HepG2 (cell line): ENCODE measurements around the gene CNOT10. TPM values are rescaled to one million over a fixed set of nuclear protein-coding genes. Genes with fewer than 3 reads are reported as not detected.

Experiments
- ATAC-seq: fragments of 200-7000 bp; cut with Tn5 transposase; 3 replicates; pipeline ENCODE4 v1.9.1; 2020; ENCODE audit warnings: mild to moderate bottlenecking, moderate library complexity
- BruUV-seq: library from RNA; stranded (reverse); fragments of 400-500 nt; replicated peaks from 2 replicates; lab custom pipeline; 2021; lab: Mats Ljungman, UMichigan
- CTCF ChIA-PET: fragments of 300-600 bp; formaldehyde crosslinking; extraction: SDS; loops from one replicate; lab custom pipeline; 2021; ENCODE audit warnings: low total read pairs, inconsistent platforms, low intra/inter-chr PET ratio; lab: Yijun Ruan, JAX
- POLR2A ChIA-PET: fragments of 350-600 bp; sonication (Branson Sonifier 250); formaldehyde crosslinking; loops from one replicate; lab custom pipeline; 2020; ENCODE audit warnings: antibody characterized with exemption, inconsistent platforms; lab: Yijun Ruan, JAX
- DNase-seq: peaks from one replicate; pipeline ENCODE4 v3.0.0-alpha.2; 2015; ENCODE audit warnings: low spot score
- FAIRE-seq: peaks from 3 replicates; lab custom pipeline; 2011; peaks lifted over from hg19 to GRCh38; lab: Jason Lieb, UNC
- H2AFZ ChIP-seq: one replicate; pipeline ENCODE4 v1.6.1; 2011; ENCODE audit warnings: low read length, inconsistent platforms
- H3K27ac ChIP-seq: fragments of 300-600 bp; 3 replicates; pipeline ENCODE4 v1.8.0; 2011; ENCODE audit warnings: mixed run types, mild to moderate bottlenecking, mixed read lengths, low read length, inconsistent platforms; ENCODE audit not compliant: insufficient read depth; ENCODE audit errors: extremely low read length
- H3K27me3 ChIP-seq, 2 experiments: fragments of 200-600 bp in 1 of 2; 2 replicates in 1 of 2; 3 replicates in 1 of 2; pipeline versions ENCODE4 v1.6.0 to v1.8.0; 2011; ENCODE audit warnings: low read length in 2 of 2, mild to moderate bottlenecking in 2 of 2, moderate library complexity in 2 of 2, inconsistent platforms in 1 of 2; ENCODE audit not compliant: insufficient read depth in 2 of 2, control insufficient read depth in 1 of 2
- H3K36me3 ChIP-seq, 2 experiments: fragments of 200-600 bp in 1 of 2; replicated peaks in 1 of 2; 2 replicates in 1 of 2; 3 replicates in 1 of 2; pipeline versions ENCODE4 v1.5.1 to v1.8.0; 2011; ENCODE audit warnings: low read length in 2 of 2, inconsistent platforms in 1 of 2; ENCODE audit not compliant: insufficient read depth in 2 of 2, control insufficient read depth in 1 of 2
- H3K4me1 ChIP-seq: 2 replicates; pipeline ENCODE4 v1.5.1; 2012; ENCODE audit warnings: low read length, inconsistent platforms; ENCODE audit not compliant: insufficient read depth
- H3K4me2 ChIP-seq: 2 replicates; pipeline ENCODE4 v1.6.0; 2011; ENCODE audit warnings: low read depth, low read length, inconsistent platforms
- H3K4me3 ChIP-seq, 3 experiments: fragments of 200-600 bp in 1 of 3; sonication (generic), shearing (Covaris generic) in 1 of 3; replicated peaks in 1 of 3; 2 replicates each; pipeline ENCODE4 v1.5.1; 2011 to 2016; ENCODE audit warnings: low read length in 3 of 3, inconsistent platforms in 2 of 3, low read depth in 2 of 3, mild to moderate bottlenecking in 2 of 3, control low read depth in 1 of 3, mixed read lengths in 1 of 3; ENCODE audit not compliant: insufficient read depth in 1 of 3
- H3K79me2 ChIP-seq: one replicate; pipeline ENCODE4 v1.6.1; 2011; ENCODE audit warnings: low read length, inconsistent platforms; ENCODE audit not compliant: insufficient read depth
- H3K9ac ChIP-seq: 2 replicates; pipeline ENCODE4 v1.6.0; 2011; ENCODE audit warnings: mild to moderate bottlenecking, low read depth, low read length, inconsistent platforms; ENCODE audit not compliant: insufficient read depth
- H3K9me3 ChIP-seq: 2 replicates; pipeline ENCODE4 v1.5.1; 2012; ENCODE audit warnings: mild to moderate bottlenecking, low read length
- H4K20me1 ChIP-seq: 2 replicates; pipeline ENCODE4 v1.6.0; 2011; ENCODE audit warnings: inconsistent platforms, mild to moderate bottlenecking, low read length, moderate library complexity; ENCODE audit not compliant: insufficient read depth
- FUBP1 ChIP-seq: sonication (generic); formaldehyde crosslinking; IDR thresholded peaks from 2 replicates; pipeline ENCODE4 v1.5.1; 2020; ENCODE audit warnings: missing genetic modification reagents, mild to moderate bottlenecking, borderline replicate concordance
- ZNF121 ChIP-seq: sonication (generic); formaldehyde crosslinking; IDR thresholded peaks from 2 replicates; pipeline ENCODE4 v1.5.0; 2020; ENCODE audit warnings: mild to moderate bottlenecking, missing genetic modification reagents
- WGBS: methylation state at CpG from one replicate; pipeline ENCODE4 v1.1.6; 2017; ENCODE audit warnings: low lambda C conversion rate; 5-methylcytosine and 5-hydroxymethylcytosine counted together
- in situ Hi-C: cut with HindIII; loops from 2 replicates; pipeline ENCODE4 v1.10.0; 2017; ENCODE audit warnings: low pct_unique_long_range_greater_than_20kb; ENCODE audit not compliant: extremely low pct_ligation_motif_present
- intact Hi-C: fragments of 100-400 bp; cut with micrococcal nuclease; formaldehyde crosslinking; loops from one replicate; pipeline ENCODE4 v1.10.0; 2022; ENCODE audit not compliant: unreplicated experiment
- polyA plus RNA-seq, 8 experiments: library from polyadenylated mRNA; depleted of rRNA in 3 of 8; stranded (reverse) in 7 of 8; unstranded in 1 of 8; fragments of >200 nt; fragmentation: Illumina TruSeq in 4 of 8; extraction: Trizol in 4 of 8; gene quantifications; 2 replicates each; pipeline versions ENCODE4 v1.2.1 to v1.2.3, GENCODE V29; 2011 to 2016; ENCODE audit warnings: low read depth in 4 of 8, missing spikeins in 1 of 8, mixed read lengths in 1 of 8; ENCODE audit not compliant: insufficient read depth in 1 of 8
- total RNA-seq, 5 experiments: library from RNA; depleted of rRNA; stranded (reverse); fragments of >200 nt; fragmentation: Illumina TruSeq; extraction: Trizol; gene quantifications; 2 replicates each; pipeline ENCODE4 v1.2.3, GENCODE V29; 2016; ENCODE audit warnings: low read depth in 1 of 5
- TF ChIP-seq, protein P1 (sequence below): sonication (generic); formaldehyde crosslinking; IDR thresholded peaks from 2 replicates; pipeline ENCODE4 v1.8.1; 2023; ENCODE audit warnings: mild to moderate bottlenecking, moderate library complexity, missing genetic modification reagents
- TF ChIP-seq, protein P2 (sequence below): sonication (generic); formaldehyde crosslinking; IDR thresholded peaks from 2 replicates; pipeline ENCODE4 v1.5.0; 2020; ENCODE audit warnings: mild to moderate bottlenecking, missing genetic modification reagents

CNOT10 gene
- total and polyA plus RNA-seq, 2 of the 13 experiments (the other 11 are each of a cell fraction or from before 2014, with no cell fraction given): 21.2 to 34.1 TPM

DNA sequence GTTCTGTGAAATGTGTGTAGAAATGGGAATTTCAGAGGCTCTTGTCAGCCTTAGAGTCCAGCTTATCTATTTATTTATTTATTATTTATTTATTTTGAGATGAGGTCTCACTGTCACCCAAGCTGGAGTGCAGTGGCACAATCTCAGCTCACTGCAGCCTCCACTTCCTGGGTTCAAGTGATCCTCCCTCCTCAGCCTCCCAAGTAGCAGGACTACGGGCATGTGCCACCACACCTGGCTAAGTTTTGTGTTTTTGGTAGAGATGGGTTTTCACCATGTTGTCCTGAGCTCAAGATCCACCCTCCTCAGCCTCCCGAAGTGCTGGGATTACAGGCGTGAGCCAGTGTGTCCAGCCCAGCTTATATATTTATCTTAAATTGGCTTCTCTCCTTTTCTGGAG is 11.5 kb downstream of the CNOT10 start:
- TF ChIP-seq, protein P1, sequence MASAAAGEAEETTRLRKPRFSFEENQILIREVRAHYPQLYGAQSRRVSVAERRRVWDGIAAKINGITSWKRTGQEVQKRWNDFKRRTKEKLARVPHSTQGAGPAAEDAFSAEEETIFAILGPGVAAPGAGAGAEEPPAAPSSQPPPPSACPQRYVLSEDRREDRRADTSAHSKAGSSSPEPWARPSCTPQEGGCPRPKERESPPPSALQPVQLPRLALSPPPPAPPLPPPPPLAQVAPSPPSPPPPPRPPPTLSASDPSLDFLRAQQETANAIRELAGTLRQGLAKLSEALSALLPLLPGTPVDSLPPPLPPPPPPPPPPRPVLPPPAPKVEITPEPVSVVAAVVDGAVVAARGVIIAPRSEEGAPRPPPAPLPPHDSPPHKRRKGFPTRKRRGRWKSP (CRISPR knock-in tag): no peak
- TF ChIP-seq, protein P2, sequence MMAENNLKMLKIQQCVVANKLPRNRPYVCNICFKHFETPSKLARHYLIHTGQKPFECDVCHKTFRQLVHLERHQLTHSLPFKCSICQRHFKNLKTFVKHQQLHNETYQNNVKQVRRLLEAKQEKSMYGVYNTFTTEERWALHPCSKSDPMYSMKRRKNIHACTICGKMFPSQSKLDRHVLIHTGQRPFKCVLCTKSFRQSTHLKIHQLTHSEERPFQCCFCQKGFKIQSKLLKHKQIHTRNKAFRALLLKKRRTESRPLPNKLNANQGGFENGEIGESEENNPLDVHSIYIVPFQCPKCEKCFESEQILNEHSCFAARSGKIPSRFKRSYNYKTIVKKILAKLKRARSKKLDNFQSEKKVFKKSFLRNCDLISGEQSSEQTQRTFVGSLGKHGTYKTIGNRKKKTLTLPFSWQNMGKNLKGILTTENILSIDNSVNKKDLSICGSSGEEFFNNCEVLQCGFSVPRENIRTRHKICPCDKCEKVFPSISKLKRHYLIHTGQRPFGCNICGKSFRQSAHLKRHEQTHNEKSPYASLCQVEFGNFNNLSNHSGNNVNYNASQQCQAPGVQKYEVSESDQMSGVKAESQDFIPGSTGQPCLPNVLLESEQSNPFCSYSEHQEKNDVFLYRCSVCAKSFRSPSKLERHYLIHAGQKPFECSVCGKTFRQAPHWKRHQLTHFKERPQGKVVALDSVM (CRISPR knock-in tag): peak; percentile 66; the same call in 1 of the 2 replicates
- TF ChIP-seq, all 625 proteins: peak for 1
- Histone ChIP-seq H3K79me2 (peaks cover 45% of the 10 kb centered on the region), H3K4me3 (no peak overlapping the region), H3K9ac (no peak overlapping the region), H3K4me2 (no peak overlapping the region), H3K9me3 (no peaks in the 10 kb centered on the region), H2AFZ (no peak overlapping the region), H3K27me3 (no peaks in the 10 kb centered on the region), H4K20me1 (no peaks in the 10 kb centered on the region), H3K4me1 (peaks cover 11% of the 10 kb centered on the region), H3K36me3 (peaks cover 1 to 3% of the 10 kb centered on the region in 2 experiments; a peak in 1 of 5 replicates), H3K27ac (no peak overlapping the region)
- ChIA-PET POLR2A (interaction anchor here (2.2 kb wide), 1 partner anchor 11 kb away, joined by 7 read pairs; the partner anchor contains the start of gene CNOT10), CTCF (no interaction called here)
- WGBS: 94% methylated on average over 3 of the region's 3 CpGs
- no TSS peak for BruUV-seq
- DNase-seq: no peak
- no peak for FAIRE-seq
- intact Hi-C loops: no loop called here
- in situ Hi-C loops: no loop called here
- ATAC-seq: no peak

- Histone ChIP-seq H3K27me3 (no peaks in the 10 kb centered on the region), H3K9me3 (no peaks in the 10 kb centered on the region), H3K4me2 (no peak overlapping the region), H3K79me2 (peaks cover 44% of the 10 kb centered on the region), H3K4me3 (no peak overlapping the region), H3K9ac (no peak overlapping the region), H3K4me1 (peaks cover 18% of the 10 kb centered on the region), H2AFZ (no peak overlapping the region), H3K27ac (no peak overlapping the region), H3K36me3 (peaks cover 1 to 3% of the 10 kb centered on the region in 2 experiments; a peak in 1 of 5 replicates), H4K20me1 (no peaks in the 10 kb centered on the region)
- TF ChIP-seq FUBP1 (no peak), ZNF121 (CRISPR knock-in tag) (0 out of 2 replicates have a peak, but pooled peaks have one; percentile 16)
- FAIRE-seq (no peak), DNase-seq (no peak), ATAC-seq (no peak)
- no TSS peak for BruUV-seq
- WGBS: 98% methylated on average over 2 of the region's 2 CpGs
- CTCF ChIA-PET: no interaction called here
- in situ Hi-C loops: no loop called here
- POLR2A ChIA-PET: no interaction called here
- intact Hi-C loops: no loop called here
Measured at GRCh38 chr3:32698506-32698905, 13.5 kb downstream of the CNOT10 start.
